Measurements from ENCODE around the gene TSPAN14.

TSPAN14 gene

GRCh38 chr10:80580638-80581468 lies 126.7 kb downstream of the TSPAN14 start:
- TF ChIP-seq, protein P1, sequence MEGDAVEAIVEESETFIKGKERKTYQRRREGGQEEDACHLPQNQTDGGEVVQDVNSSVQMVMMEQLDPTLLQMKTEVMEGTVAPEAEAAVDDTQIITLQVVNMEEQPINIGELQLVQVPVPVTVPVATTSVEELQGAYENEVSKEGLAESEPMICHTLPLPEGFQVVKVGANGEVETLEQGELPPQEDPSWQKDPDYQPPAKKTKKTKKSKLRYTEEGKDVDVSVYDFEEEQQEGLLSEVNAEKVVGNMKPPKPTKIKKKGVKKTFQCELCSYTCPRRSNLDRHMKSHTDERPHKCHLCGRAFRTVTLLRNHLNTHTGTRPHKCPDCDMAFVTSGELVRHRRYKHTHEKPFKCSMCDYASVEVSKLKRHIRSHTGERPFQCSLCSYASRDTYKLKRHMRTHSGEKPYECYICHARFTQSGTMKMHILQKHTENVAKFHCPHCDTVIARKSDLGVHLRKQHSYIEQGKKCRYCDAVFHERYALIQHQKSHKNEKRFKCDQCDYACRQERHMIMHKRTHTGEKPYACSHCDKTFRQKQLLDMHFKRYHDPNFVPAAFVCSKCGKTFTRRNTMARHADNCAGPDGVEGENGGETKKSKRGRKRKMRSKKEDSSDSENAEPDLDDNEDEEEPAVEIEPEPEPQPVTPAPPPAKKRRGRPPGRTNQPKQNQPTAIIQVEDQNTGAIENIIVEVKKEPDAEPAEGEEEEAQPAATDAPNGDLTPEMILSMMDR (IDR thresholded peaks at IDR 0.05; ENCODE audit: borderline replicate concordance, control extremely low read depth, extremely low read depth, insufficient read depth, missing control alignments): no peak
- in situ Hi-C loops (cut with MboI; ENCODE audit: low sequenced_read_pairs, unreplicated experiment): no loop called here
- no peak for DNase-seq (ENCODE audit: low spot score)

DNA sequence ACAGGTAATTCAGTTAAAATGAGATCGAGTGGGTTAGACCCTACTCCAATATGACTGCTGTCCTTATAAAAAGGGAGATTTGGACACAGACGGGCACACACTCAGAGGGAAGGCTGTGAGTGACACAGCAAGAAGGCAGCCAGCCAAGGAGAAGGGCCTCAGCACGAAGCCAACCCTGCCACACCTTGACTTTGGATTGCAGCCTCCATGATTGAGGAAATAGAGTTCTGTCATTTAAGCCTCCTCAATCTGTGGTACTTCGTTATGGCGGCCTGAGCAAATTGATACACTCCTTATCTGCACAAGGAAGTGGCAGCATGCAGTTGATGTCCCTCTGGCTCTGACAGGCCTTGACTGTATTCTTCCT lies 127.3 kb downstream of the TSPAN14 start:
- TF ChIP-seq, protein P1 (IDR thresholded peaks at IDR 0.05; ENCODE audit: borderline replicate concordance, control extremely low read depth, extremely low read depth, insufficient read depth, missing control alignments): no peak
- in situ Hi-C loops (cut with MboI; ENCODE audit: low sequenced_read_pairs, unreplicated experiment): no loop called here
- DNase-seq (ENCODE audit: low spot score): no peak

GRCh38 chr10:80582286-80582960 lies 128.3 kb downstream of the TSPAN14 start:
- TF ChIP-seq, protein P1 (IDR thresholded peaks at IDR 0.05; ENCODE audit: borderline replicate concordance, control extremely low read depth, extremely low read depth, insufficient read depth, missing control alignments): no peak
- in situ Hi-C loops (cut with MboI; ENCODE audit: low sequenced_read_pairs, unreplicated experiment): no loop called here
- DNase-seq (ENCODE audit: low spot score): no peak

Measured in GM13976 (cell line).